ENCODE measurements around the gene SYS1.

SYS1 gene

DNA sequence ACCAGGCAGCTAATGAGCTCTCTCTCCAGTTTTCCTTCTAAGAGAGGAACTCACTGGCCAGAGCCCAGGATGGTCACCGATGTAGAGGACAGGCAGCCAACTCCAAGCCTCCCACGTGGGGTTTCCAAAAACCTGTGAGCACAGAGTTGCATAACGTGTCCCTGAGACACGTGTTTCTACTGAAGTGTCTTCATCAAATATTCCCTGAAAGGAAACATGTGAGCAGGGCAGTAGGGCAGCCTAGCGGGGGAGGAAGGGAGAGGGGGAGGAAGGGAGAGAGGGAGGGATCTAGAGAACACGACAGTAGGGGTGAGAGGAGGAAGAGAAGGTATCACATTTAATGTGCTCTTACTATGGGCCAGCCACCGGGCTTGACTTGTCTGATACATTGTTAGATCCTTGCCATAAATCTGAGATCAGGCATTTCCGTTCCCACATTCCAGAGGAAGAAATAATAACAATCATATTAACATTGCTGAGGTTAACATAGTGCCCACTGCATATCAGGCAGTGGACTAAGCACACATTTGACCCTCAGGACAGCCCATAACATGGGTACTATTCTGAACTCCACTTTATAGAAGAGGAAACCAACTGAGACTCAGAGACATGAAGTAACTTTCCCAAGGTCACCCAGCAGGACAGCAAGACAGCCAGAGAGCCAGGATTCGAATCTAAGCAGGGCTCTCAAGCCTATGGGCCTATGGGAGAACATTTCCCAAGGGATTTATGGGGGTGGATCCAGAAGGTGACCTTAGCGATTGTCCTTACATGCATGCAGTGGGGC is 4.5 kb upstream of the SYS1 start:
- no peak for DNase-seq

GRCh38 chr20:45359069-45359405 is 3.9 kb upstream of the SYS1 start:
- DNase-seq, result no peak

- no peak for DNase-seq
These were observed 3.4 kb upstream of the SYS1 start for GRCh38 chr20:45359406-45360148.

- DNase-seq, result no peak
These were observed 1.2 kb upstream of the SYS1 start for GRCh38 chr20:45361793-45362192.

GRCh38 chr20:45363611-45364492 is 896 bp downstream of the SYS1 start:
- no peak for DNase-seq

DNA sequence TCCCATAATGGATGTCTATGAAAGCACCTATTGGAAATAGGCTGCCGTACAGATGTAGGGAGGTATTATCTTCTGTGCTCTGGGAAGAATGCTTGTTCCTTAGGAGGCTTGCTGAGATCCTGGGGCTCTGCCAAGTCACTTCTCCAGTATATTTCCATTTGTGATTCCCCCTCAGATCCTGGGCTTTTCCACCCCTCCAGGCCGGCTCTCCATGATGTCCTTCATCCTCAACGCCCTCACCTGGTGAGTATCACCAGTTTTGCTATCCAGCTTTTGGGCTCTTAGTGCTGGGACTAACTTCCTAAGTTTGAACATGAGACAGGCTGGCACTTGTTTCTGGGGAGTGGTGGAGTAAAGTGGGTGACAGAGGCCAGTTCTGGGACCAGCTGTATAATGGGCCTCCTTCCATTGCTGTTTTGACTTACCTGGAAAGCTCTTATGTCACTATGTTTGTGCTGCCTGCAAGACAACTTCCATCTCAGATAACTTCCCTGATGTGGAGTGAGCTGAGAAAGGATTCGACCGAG is 2.6 kb downstream of the SYS1 start:
- DNase-seq, result no peak

DNA sequence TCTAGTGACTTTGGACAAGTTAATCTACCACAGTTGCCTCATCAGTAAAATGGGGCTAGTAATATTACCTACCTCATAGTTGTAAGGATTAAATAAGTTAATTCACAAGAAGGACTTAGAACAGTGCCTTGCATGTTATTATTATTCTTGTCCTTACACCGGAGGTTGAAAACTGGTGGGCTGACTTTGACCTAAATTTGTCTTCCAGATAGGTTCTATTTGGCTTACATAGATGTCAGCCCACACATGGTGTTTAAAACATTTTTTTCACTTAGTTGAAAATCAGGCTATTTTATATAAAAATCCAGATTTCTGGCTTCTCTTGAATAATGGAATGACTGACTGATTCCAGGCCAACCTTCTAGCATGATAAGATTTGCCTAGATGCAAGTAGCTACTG is 3.2 kb downstream of the SYS1 start:
- DNase-seq, result no peak

DNA sequence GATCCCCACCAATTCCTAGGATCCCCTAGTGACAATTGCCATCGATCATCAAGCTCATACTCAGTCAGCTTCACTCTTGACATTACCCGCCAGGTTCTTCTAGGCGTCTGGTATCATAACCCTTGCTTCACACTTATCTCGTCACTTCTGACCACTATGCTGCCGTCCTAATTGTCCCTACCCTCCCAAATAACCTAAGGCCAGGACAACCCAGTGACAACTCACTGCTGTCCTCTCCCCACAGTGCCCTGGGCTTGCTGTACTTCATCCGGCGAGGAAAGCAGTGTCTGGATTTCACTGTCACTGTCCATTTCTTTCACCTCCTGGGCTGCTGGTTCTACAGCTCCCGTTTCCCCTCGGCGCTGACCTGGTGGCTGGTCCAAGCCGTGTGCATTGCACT is 3.7 kb downstream of the SYS1 start:
- DNase-seq, result no peak

- no peak for DNase-seq
These were observed 4.2 kb downstream of the SYS1 start for GRCh38 chr20:45367126-45367525.

DNA sequence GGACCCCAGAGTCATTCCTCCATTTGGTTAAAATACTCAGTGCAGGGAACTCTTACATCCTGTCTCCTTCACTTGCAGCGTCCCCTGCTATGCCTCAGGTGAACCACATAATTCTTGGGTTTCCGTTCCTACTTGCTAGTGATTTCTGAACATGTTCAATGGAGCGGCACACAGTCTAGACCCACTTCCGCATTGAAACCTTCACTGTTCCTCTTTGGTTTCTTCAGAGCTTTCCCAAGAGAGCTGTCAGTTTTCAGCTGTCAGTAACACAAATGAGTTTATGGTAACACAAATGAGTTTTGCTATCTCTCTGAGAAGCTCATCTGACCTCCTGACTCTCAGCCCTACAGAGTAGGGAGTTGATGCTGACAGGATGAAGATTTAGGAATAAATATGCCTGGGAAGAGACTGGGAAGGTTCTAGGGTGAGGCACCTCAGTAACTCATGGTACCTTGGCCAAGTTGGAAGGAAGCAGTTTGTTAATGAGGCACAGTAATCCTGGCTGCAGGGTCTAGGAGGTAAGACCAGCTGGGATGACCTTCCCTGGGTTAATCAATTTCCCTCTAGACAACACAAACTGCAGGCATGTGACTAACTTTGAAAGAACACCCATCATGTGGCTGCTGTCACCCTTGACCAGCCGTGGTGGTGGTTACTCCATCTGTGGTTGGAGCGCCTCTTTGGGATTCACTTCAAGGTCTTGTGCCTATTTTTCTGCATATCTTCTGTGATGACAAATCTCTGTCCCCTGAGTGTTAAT is 5.4 kb downstream of the SYS1 start:
- no peak for DNase-seq

GRCh38 chr20:45370571-45371160 is 7.7 kb downstream of the SYS1 start:
- DNase-seq, result no peak

- no peak for DNase-seq
These were observed 9.3 kb downstream of the SYS1 start for GRCh38 chr20:45372241-45372640.

DNA sequence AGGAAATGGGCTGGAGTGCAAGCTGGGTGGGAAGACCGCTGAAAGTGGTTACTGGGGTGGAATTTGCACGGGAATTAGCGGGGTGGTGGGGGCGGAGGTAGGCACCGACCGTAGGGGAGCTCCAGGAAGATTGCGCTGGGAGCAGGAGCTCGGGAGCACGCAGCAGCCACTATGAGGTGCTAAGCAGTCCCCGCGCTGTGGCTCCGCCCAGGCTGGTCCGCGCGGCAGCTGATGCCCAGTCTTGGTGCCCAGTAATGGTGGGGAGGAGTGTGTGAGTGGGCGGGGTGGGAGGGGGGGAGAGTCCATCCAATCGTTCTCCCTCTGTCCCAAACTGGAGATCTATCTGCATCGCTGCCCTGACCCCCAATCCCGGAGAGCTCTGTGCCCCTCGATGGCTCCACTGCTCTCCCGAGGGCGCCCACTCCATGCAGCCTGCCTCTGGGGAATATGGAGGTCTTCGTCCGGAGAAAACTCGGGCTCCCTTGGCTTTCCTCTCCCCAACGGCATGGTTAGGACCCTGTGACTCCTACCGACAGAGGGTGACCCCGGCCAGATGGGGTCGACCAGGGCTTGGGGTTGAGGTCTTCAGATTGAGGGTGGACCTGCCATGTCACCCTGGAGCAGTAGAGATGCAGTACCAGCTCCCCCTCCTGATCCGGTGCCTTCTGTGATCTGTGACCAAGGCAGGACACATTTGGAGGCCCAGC is 9.8 kb downstream of the SYS1 start:
- DNase-seq, result no peak

DNA sequence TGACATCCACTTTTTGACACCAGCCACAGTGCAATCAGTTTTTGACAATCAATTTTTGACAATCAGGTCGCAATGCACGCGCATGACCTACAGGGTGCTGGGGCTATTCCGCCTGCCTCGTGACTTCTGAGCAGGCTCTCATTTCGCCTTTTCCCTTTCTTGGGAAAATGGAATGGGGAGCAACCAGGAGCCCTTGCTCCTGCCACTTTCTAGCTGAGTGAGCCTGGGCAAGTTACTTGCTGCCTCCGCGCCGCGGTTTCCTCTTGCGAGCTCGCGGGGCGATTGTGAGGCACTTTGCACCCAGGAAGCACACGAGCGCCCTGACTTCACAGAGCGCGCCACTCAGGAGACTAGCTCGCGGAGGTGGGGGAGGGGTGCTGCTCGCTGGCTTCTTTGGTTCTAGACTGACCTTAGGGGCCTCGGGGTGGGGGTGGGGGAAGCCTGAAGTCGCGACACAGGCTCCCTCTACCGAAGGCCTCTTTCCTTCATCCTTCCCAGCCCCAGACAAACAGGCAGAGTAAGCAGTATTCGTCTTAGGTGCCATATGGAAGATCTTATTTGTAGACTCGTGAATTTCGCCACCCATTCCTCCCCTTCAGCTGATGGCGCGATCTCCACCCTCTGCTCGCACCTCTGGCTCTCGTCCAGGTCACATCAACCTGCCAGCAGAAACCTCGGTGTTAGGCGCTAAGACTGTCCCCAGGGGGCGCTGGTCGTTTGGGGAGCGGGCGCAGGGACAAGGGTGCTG is 10.6 kb downstream of the SYS1 start:
- peak; percentile 72 for DNase-seq

- DNase-seq, result no peak
These were observed 11.1 kb downstream of the SYS1 start for GRCh38 chr20:45374101-45374467.

- DNase-seq, result no peak
These were observed 12.0 kb downstream of the SYS1 start for GRCh38 chr20:45374966-45375365.

DNA sequence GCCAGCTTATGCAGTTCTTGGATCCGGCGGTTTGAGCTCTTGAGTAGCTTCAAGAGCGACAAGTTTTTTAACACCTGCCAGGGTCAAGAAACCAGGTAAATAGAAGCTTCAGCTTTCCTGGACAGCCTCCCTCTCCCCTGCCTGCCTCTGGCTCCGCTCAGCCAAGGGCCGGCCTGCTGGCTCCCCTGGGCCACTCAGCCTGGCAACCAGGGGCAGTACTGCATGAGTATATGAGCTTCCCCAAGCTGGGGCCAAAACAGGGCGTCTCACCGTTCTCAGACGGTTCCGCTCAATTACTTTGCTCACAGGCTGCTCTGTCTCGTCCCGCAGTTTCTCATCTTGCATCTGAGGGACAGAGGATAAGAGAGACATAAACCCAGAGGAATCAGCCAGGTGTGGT is 14.3 kb downstream of the SYS1 start:
- DNase-seq, result no peak

DNA sequence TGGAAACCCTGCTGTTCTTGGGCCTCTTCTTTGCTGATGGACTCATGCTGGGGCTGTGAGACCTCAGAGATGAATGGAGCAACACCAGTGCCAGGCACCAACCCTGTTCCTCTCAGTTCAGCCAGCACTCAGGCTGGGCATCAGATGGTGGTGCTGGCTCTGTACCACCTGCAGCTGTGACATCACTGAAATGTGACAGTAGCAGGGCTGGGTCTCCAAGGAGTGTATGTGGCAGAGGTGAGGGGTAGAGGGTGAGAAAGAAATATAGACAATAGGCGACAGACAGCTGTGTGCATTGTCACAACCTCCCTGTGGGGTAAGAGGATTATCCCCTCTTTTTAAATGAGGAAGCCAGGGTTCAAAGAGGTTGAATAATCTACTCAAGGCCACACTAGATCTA is 15.2 kb downstream of the SYS1 start, which contains the start of gene TP53TG5:
TSS of gene TP53TG5 (minus strand) at position 135 of the 400 bp plus-strand sequence. CDS start at position 46, 89 bp downstream.
- no peak for DNase-seq

GRCh38 chr20:45387274-45387673 is 24.3 kb downstream of the SYS1 start:
- DNase-seq, result no peak

DNA sequence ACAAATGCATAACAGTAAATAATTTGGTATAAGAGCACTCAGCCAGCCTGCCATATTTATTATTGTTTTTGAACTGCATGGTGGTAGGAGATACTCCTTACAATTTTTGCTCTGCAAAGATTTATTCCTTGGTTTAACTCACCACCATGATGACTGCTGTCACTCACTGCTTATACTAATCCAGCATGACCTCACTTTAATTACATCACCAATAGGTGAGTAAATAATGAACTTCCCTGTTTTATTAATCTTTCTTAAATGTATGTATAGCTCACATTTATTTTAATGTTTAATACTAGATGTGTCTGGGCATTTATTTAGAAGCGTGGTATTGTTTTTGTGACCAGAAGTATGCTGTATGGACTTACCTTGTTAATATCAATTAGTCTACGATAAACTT is 28.0 kb downstream of the SYS1 start:
- DNase-seq, result no peak

- no peak for DNase-seq
These were observed 28.6 kb downstream of the SYS1 start for GRCh38 chr20:45391559-45391958.
